HG03097 (cell line): ENCODE data around the gene LRFN5.

Experiments used
- ATAC-seq: cut with Tn5 transposase; IDR thresholded peaks from one replicate; pipeline ENCODE4 v1.9.1; 2021; ENCODE audit not compliant: unreplicated experiment, low FRiP score

LRFN5 gene

GRCh38 chr14:41766772-41767171, 160.1 kb downstream of the LRFN5 start:
- ATAC-seq: no peak

GRCh38 chr14:41773536-41774279, 167.0 kb downstream of the LRFN5 start:
- ATAC-seq: no peak

GRCh38 chr14:41782511-41782910, 175.8 kb downstream of the LRFN5 start:
- no peak for ATAC-seq

- no peak for ATAC-seq
Measured at GRCh38 chr14:41783403-41783802, 176.7 kb downstream of the LRFN5 start.

- no peak for ATAC-seq
Measured at GRCh38 chr14:41785696-41786095, 179.0 kb downstream of the LRFN5 start.

GRCh38 chr14:41799817-41800216, 193.1 kb downstream of the LRFN5 start:
- ATAC-seq: no peak

- ATAC-seq: no peak
Measured at GRCh38 chr14:41805633-41806032, 199.0 kb downstream of the LRFN5 start.

- no peak for ATAC-seq
Measured at GRCh38 chr14:41806366-41806975, 199.8 kb downstream of the LRFN5 start.

GRCh38 chr14:41810362-41810761, 203.7 kb downstream of the LRFN5 start:
- ATAC-seq: no peak

GRCh38 chr14:41817626-41818025, 210.9 kb downstream of the LRFN5 start:
- no peak for ATAC-seq

GRCh38 chr14:41824441-41824840, 217.8 kb downstream of the LRFN5 start:
- no peak for ATAC-seq

- no peak for ATAC-seq
Measured at GRCh38 chr14:41825622-41826021, 218.9 kb downstream of the LRFN5 start.

GRCh38 chr14:41830714-41831406, 224.2 kb downstream of the LRFN5 start:
- ATAC-seq: no peak

- ATAC-seq: no peak
Measured at GRCh38 chr14:41839661-41840060, 233.0 kb downstream of the LRFN5 start.

- ATAC-seq: no peak
Measured at GRCh38 chr14:41859336-41859735, 252.7 kb downstream of the LRFN5 start.

GRCh38 chr14:41860586-41860985, 253.9 kb downstream of the LRFN5 start:
- ATAC-seq: no peak

- ATAC-seq: no peak
Measured at GRCh38 chr14:41865894-41866293, 259.2 kb downstream of the LRFN5 start.

GRCh38 chr14:41868396-41868795, 261.7 kb downstream of the LRFN5 start:
- ATAC-seq: no peak

GRCh38 chr14:41872931-41873685, 266.4 kb downstream of the LRFN5 start:
- ATAC-seq: no peak

- no peak for ATAC-seq
Measured at GRCh38 chr14:41873686-41874317, 267.1 kb downstream of the LRFN5 start.

- ATAC-seq: no peak
Measured at GRCh38 chr14:41875116-41875515, 268.4 kb downstream of the LRFN5 start.
